HepG2 (cell line): ENCODE data around the gene ANKRD27. TPM values are rescaled to one million over a fixed set of nuclear protein-coding genes. Genes with fewer than 3 reads are reported as not detected.
A peak's percentile ranks its signal among the peaks of the same experiment; 100 is the strongest.

Experiments used
- ARNTL ChIP-seq: sonication (generic); formaldehyde crosslinking; IDR thresholded peaks from 2 replicates; pipeline ENCODE4 v1.4.0; 2020; ENCODE audit warnings: mild to moderate bottlenecking, missing genetic modification reagents
- CEBPB ChIP-seq: IDR thresholded peaks from 2 replicates; pipeline ENCODE4 v1.6.1; 2011; ENCODE audit warnings: low read depth, low read length, improper control_type of control experiment, borderline replicate concordance
- CHCHD3 ChIP-seq: sonication (generic); formaldehyde crosslinking; IDR thresholded peaks from 2 replicates; pipeline ENCODE4 v1.8.0; 2022; ENCODE audit warnings: mild to moderate bottlenecking, missing genetic modification reagents, moderate library complexity
- DPF2 ChIP-seq: sonication (generic); formaldehyde crosslinking; IDR thresholded peaks from 2 replicates; pipeline ENCODE4 v1.4.0; 2020; ENCODE audit warnings: mild to moderate bottlenecking, low read depth, missing genetic modification reagents, borderline replicate concordance
- HDAC6 ChIP-seq: fragments of 200-600 bp; sonication (generic); IDR thresholded peaks from 2 replicates; pipeline ENCODE4 v1.7.0; 2017; ENCODE audit warnings: mild to moderate bottlenecking, antibody characterized with exemption, low read length, low read depth
- ISL2 ChIP-seq: sonication (generic); formaldehyde crosslinking; IDR thresholded peaks from 2 replicates; pipeline ENCODE4 v1.5.0; 2020; ENCODE audit warnings: missing genetic modification reagents
- MTF2 ChIP-seq: sonication (generic); formaldehyde crosslinking; IDR thresholded peaks from 2 replicates; pipeline ENCODE4 v1.5.0; 2020; ENCODE audit warnings: missing genetic modification reagents, borderline replicate concordance
- NCOA5 ChIP-seq: sonication (generic); formaldehyde crosslinking; IDR thresholded peaks from 2 replicates; pipeline ENCODE4 v1.4.0; 2020; ENCODE audit warnings: missing genetic modification reagents
- NR2F6 ChIP-seq, 2 experiments: IDR thresholded peaks; 2 replicates each; pipeline ENCODE4 v1.6.1; 2016; ENCODE audit warnings: antibody characterized with exemption in 1 of 2, mild to moderate bottlenecking in 1 of 2
- RAD21 ChIP-seq: fragments of 450-650 bp; formaldehyde crosslinking; IDR thresholded peaks from 2 replicates; pipeline ENCODE4 v1.5.0; 2020; ENCODE audit warnings: mild to moderate bottlenecking
- SMAD9 ChIP-seq: sonication (generic); formaldehyde crosslinking; IDR thresholded peaks from 2 replicates; pipeline ENCODE4 v1.5.1; 2020; ENCODE audit warnings: mild to moderate bottlenecking, missing genetic modification reagents
- ZFP37 ChIP-seq: sonication (generic); formaldehyde crosslinking; IDR thresholded peaks from 2 replicates; pipeline ENCODE4 v1.4.0; 2020; ENCODE audit warnings: missing genetic modification reagents, borderline replicate concordance
- ZNF333 ChIP-seq: sonication (generic); formaldehyde crosslinking; IDR thresholded peaks from 2 replicates; pipeline ENCODE4 v1.4.0; 2020; ENCODE audit warnings: mild to moderate bottlenecking, missing genetic modification reagents, borderline replicate concordance
- ZNF547 ChIP-seq: sonication (generic); formaldehyde crosslinking; IDR thresholded peaks from 2 replicates; pipeline ENCODE4 v1.5.1; 2020; ENCODE audit warnings: mild to moderate bottlenecking, missing genetic modification reagents
- ZNF672 ChIP-seq: sonication (generic); formaldehyde crosslinking; IDR thresholded peaks from 2 replicates; pipeline ENCODE4 v1.8.1; 2022; ENCODE audit warnings: missing genetic modification reagents
- ZNF713 ChIP-seq: sonication (generic); formaldehyde crosslinking; IDR thresholded peaks from 2 replicates; pipeline ENCODE4 v1.4.0; 2020; ENCODE audit warnings: mild to moderate bottlenecking, missing genetic modification reagents
- ZSCAN22 ChIP-seq: sonication (generic); formaldehyde crosslinking; IDR thresholded peaks from 2 replicates; pipeline ENCODE4 v1.4.0; 2020; ENCODE audit warnings: mild to moderate bottlenecking, missing genetic modification reagents
- polyA plus RNA-seq, 8 experiments: library from polyadenylated mRNA; depleted of rRNA in 3 of 8; stranded (reverse) in 7 of 8; unstranded in 1 of 8; fragments of >200 nt; fragmentation: Illumina TruSeq in 4 of 8; extraction: Trizol in 4 of 8; gene quantifications; 2 replicates each; pipeline versions ENCODE4 v1.2.1 to v1.2.3, GENCODE V29; 2011 to 2016; ENCODE audit warnings: low read depth in 4 of 8, missing spikeins in 1 of 8, mixed read lengths in 1 of 8; ENCODE audit not compliant: insufficient read depth in 1 of 8
- total RNA-seq, 5 experiments: library from RNA; depleted of rRNA; stranded (reverse); fragments of >200 nt; fragmentation: Illumina TruSeq; extraction: Trizol; gene quantifications; 2 replicates each; pipeline ENCODE4 v1.2.3, GENCODE V29; 2016; ENCODE audit warnings: low read depth in 1 of 5
- TF ChIP-seq, protein P1 (sequence below): sonication (generic); formaldehyde crosslinking; IDR thresholded peaks from 2 replicates; pipeline ENCODE4 v1.5.0; 2020; ENCODE audit warnings: mild to moderate bottlenecking, missing genetic modification reagents
- TF ChIP-seq, protein P2 (sequence below): IDR thresholded peaks from 2 replicates; pipeline ENCODE4 v1.6.1; 2012; ENCODE audit warnings: inconsistent platforms
- TF ChIP-seq, protein P3 (sequence below): sonication (generic); formaldehyde crosslinking; IDR thresholded peaks from 2 replicates; pipeline ENCODE4 v1.4.0; 2020; ENCODE audit warnings: missing genetic modification reagents
- TF ChIP-seq, protein P4 (sequence below): sonication (generic); formaldehyde crosslinking; IDR thresholded peaks from 2 replicates; pipeline ENCODE4 v1.5.0; 2020; ENCODE audit warnings: missing genetic modification reagents
- TF ChIP-seq, protein P5 (sequence below): sonication (generic); formaldehyde crosslinking; IDR thresholded peaks from 2 replicates; pipeline ENCODE4 v1.8.0; 2022; ENCODE audit warnings: missing genetic modification reagents, mild to moderate bottlenecking, inconsistent platforms, borderline replicate concordance
- TF ChIP-seq, protein P6 (sequence below): sonication (generic); formaldehyde crosslinking; IDR thresholded peaks from 2 replicates; pipeline ENCODE4 v1.5.1; 2020; ENCODE audit warnings: mild to moderate bottlenecking, missing genetic modification reagents, moderate library complexity

Gene ANKRD27
- total and polyA plus RNA-seq, 2 of the 13 experiments (the other 11 are each of a cell fraction or from before 2014, with no cell fraction given), result 22.2 to 23.7 TPM

DNA sequence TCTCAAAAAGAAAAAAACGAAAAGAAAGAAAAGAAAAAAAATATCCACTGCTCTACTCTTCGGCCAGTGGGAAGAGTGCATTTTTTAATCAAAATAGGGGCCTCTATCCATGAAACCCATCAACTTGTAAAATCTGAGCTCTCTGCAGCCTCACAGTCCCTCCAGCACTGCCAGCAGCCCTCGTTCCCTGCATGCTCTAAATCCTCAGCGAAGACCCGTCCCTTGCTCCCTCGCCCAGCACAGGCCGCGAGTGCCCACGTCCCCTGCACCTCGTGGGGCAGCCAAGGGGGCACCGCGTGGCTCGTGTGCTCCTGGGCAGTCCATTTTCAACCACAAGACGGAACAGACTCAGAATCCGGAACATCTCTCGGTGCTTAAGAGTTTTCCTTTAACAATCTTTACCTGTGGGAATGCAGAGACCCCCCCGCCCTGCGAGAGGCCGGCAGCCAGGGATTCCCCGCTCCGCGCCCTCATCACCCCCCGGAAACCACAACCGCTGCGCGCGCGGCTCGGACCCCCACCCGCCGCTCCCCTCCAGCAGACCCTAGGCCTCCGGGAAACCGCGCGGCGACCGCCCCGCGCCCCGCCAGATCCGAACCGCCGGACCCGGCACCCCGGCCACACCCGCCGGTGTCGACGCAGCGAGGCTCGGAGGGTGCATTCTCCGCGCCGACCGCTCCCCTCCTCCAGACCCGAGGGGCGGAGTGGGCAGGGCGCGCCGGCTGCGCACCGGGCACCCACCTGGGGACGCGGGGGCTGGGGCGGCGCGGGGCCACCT, 638 bp downstream of the ANKRD27 start (continued):
- TF ChIP-seq NR2F6 (IDR thresholded peaks at IDR 0.05) (no peak), NR2F6 (CRISPR knock-in tag; IDR thresholded peaks at IDR 0.05) (no peak), ZNF713 (CRISPR knock-in tag) (no peak), ISL2 (CRISPR knock-in tag) (no peak), ZNF333 (peak; percentile 39; the same call in 1 of the 2 replicates), ZNF672 (CRISPR knock-in tag) (no peak), ZNF547 (0 out of 2 replicates have a peak, but pooled peaks have one; percentile 65), NCOA5 (CRISPR knock-in tag) (no peak), ZSCAN22 (CRISPR knock-in tag) (0 out of 2 replicates have a peak, but pooled peaks have one; percentile 13), CEBPB (no peak), MTF2 (CRISPR knock-in tag) (no peak), ZFP37 (no peak), CHCHD3 (CRISPR knock-in tag) (no peak), RAD21 (no peak; the same call in 1 of the 2 replicates), HDAC6 (no peak), ARNTL (no peak), SMAD9 (no peak), DPF2 (no peak)
- TF ChIP-seq, protein P1, sequence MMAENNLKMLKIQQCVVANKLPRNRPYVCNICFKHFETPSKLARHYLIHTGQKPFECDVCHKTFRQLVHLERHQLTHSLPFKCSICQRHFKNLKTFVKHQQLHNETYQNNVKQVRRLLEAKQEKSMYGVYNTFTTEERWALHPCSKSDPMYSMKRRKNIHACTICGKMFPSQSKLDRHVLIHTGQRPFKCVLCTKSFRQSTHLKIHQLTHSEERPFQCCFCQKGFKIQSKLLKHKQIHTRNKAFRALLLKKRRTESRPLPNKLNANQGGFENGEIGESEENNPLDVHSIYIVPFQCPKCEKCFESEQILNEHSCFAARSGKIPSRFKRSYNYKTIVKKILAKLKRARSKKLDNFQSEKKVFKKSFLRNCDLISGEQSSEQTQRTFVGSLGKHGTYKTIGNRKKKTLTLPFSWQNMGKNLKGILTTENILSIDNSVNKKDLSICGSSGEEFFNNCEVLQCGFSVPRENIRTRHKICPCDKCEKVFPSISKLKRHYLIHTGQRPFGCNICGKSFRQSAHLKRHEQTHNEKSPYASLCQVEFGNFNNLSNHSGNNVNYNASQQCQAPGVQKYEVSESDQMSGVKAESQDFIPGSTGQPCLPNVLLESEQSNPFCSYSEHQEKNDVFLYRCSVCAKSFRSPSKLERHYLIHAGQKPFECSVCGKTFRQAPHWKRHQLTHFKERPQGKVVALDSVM, result peak; percentile 7; the same call in 1 of the 2 replicates
- TF ChIP-seq, protein P2, sequence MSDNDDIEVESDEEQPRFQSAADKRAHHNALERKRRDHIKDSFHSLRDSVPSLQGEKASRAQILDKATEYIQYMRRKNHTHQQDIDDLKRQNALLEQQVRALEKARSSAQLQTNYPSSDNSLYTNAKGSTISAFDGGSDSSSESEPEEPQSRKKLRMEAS, result peak; percentile 30; the same call in 1 of the 2 replicates
- TF ChIP-seq, protein P3, sequence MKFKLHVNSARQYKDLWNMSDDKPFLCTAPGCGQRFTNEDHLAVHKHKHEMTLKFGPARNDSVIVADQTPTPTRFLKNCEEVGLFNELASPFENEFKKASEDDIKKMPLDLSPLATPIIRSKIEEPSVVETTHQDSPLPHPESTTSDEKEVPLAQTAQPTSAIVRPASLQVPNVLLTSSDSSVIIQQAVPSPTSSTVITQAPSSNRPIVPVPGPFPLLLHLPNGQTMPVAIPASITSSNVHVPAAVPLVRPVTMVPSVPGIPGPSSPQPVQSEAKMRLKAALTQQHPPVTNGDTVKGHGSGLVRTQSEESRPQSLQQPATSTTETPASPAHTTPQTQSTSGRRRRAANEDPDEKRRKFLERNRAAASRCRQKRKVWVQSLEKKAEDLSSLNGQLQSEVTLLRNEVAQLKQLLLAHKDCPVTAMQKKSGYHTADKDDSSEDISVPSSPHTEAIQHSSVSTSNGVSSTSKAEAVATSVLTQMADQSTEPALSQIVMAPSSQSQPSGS (CRISPR knock-in tag), result no peak
- TF ChIP-seq, protein P4, sequence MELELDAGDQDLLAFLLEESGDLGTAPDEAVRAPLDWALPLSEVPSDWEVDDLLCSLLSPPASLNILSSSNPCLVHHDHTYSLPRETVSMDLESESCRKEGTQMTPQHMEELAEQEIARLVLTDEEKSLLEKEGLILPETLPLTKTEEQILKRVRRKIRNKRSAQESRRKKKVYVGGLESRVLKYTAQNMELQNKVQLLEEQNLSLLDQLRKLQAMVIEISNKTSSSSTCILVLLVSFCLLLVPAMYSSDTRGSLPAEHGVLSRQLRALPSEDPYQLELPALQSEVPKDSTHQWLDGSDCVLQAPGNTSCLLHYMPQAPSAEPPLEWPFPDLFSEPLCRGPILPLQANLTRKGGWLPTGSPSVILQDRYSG (CRISPR knock-in tag), result no peak
- TF ChIP-seq, protein P5, sequence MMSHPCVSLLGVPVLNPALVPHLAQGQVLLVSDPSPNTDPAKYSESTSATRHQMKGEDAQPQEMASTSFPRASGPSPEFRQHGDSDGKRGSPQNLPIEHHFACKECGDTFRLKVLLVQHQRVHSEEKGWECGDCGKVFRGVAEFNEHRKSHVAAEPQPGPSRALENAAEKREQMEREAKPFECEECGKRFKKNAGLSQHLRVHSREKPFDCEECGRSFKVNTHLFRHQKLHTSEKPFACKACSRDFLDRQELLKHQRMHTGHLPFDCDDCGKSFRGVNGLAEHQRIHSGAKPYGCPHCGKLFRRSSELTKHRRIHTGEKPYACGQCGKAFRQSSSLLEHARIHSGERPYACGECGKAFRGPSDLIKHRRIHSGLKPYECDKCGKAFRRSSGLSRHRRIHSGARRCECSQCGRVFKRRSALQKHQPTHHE (CRISPR knock-in tag), result no peak
- TF ChIP-seq, protein P6, sequence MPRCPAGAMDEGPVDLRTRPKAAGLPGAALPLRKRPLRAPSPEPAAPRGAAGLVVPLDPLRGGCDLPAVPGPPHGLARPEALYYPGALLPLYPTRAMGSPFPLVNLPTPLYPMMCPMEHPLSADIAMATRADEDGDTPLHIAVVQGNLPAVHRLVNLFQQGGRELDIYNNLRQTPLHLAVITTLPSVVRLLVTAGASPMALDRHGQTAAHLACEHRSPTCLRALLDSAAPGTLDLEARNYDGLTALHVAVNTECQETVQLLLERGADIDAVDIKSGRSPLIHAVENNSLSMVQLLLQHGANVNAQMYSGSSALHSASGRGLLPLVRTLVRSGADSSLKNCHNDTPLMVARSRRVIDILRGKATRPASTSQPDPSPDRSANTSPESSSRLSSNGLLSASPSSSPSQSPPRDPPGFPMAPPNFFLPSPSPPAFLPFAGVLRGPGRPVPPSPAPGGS (CRISPR knock-in tag), result 0 out of 2 replicates have a peak, but pooled peaks have one; percentile 2
